ENCODE data around the gene CD8A.

DNA sequence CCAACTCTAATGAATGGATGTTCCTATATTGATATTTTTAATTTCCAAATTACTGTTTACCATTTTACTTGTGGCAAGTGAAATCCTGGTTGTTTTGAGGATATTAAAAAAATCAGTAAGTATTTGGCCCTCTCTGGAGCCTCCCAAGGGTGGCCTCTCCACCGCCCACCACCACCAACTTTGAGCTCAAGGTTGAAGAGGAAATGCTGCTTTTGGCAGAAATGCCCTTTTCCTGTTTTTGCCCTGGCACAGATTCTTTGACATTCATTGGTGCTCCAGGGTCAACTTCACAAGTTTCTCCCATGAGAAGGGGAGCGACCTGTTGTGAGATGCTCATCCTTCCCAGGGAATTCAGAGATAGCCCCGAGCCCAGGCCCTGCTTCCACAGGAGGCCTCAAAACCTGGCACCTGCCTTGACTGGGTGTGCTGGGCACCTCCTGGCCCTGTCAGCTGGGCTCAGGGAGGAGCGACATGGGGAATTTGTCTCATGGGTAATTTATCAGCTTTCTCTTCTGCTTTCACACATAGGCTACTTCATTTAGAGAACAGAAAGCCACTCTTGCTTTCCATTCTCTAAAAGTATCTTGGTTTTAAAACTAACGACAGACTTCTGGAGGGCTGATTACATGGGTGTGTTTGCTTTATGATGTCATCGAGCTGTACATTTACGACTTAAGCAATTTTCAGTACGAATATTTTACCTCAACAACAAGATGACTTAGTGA is 6.9 kb downstream of the CD8A start:
- TF ChIP-seq, protein P1, sequence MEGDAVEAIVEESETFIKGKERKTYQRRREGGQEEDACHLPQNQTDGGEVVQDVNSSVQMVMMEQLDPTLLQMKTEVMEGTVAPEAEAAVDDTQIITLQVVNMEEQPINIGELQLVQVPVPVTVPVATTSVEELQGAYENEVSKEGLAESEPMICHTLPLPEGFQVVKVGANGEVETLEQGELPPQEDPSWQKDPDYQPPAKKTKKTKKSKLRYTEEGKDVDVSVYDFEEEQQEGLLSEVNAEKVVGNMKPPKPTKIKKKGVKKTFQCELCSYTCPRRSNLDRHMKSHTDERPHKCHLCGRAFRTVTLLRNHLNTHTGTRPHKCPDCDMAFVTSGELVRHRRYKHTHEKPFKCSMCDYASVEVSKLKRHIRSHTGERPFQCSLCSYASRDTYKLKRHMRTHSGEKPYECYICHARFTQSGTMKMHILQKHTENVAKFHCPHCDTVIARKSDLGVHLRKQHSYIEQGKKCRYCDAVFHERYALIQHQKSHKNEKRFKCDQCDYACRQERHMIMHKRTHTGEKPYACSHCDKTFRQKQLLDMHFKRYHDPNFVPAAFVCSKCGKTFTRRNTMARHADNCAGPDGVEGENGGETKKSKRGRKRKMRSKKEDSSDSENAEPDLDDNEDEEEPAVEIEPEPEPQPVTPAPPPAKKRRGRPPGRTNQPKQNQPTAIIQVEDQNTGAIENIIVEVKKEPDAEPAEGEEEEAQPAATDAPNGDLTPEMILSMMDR (conservative IDR thresholded peaks at IDR 0.05 in 1 of 2, IDR thresholded peaks at IDR 0.05 in 1 of 2; ENCODE audit: low read depth in 1 of 2, low read length in 2 of 2) = no peak
- no peak for TF ChIP-seq EZH2 (IDR thresholded peaks at IDR 0.05; ENCODE audit: low read length, missing control alignments)
